ENCODE measurements around the gene SOX12. TPM values are rescaled to one million over a fixed set of nuclear protein-coding genes. Genes with fewer than 3 reads are reported as not detected.

Gene SOX12
- polyA plus RNA-seq, 1 of the 3 experiments (the other 2 are of a cell fraction), result 11.3 TPM

DNA sequence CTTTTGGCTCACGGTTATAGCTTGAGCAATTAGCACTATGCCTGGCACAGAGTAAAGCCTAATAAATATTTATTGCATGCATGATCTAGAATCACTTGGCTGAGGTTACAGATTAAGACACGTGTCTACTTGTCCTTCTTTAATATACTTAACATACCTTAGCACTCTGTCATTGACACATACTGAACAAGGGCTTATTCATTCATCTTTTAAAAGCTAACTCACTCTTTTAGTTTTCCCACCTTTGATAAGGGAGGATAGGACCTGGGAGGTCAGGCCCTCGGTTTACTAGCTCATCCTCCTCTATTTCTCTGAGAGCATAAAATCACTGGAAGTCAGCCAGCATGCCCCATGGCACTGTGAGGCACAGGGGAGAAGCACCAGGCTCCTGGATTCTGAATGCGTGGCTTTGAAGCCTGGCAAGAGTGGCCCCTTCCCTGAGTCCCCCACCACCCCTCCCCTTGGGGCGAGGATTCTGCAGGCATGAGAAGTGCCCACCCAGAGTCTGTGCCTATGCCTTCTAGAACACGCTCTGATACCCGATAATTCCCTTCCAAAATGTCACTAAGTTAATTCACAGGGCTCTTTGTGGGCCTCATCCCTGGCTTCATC is 16.8 kb upstream of the SOX12 start:
- peaks cover 15 to 18% of the 10 kb centered on the region in 2 experiments; a peak in 2 of 4 replicates for H3K4me1 ChIP-seq (ENCODE audit: control insufficient read depth in 1 of 2, insufficient read depth in 2 of 2, low read depth in 1 of 2, low read length in 1 of 2)
- H3K36me3 ChIP-seq (replicated peaks in 1 of 2; ENCODE audit: control insufficient read depth in 1 of 2, insufficient read depth in 2 of 2, low read length in 1 of 2), result no peaks in the 10 kb centered on the region
- H3K4me2 ChIP-seq, result no peak overlapping the region
- no peak overlapping the region for H3K9ac ChIP-seq
- H3F3A ChIP-seq (replicated peaks; ENCODE audit: insufficient read depth), result peaks cover 6% of the 10 kb centered on the region
- H3K27ac ChIP-seq (ENCODE audit: low read depth in 2 of 2, low read length in 1 of 2), result peak overlapping the region; percentile 97 to 99
- no peaks in the 10 kb centered on the region for H4K20me1 ChIP-seq (ENCODE audit: insufficient read depth)
- 82% methylated on average over 5 of the region's 7 CpGs for WGBS (ENCODE audit: low lambda C conversion rate)
- no peaks in the 10 kb centered on the region for H3K9me2 ChIP-seq
- POLR2A ChIA-PET, result interaction anchor here (1.1 to 2.9 kb wide), 2 partner anchors 12 to 16 kb away, joined by 5 to 23 read pairs; partner anchors contain the start of genes SOX12 and ZCCHC3
- TF ChIP-seq NRF1 (IDR thresholded peaks at IDR 0.05; ENCODE audit: low read depth, low read length) (no peak), ELF1 (IDR thresholded peaks at IDR 0.05) (no peak), YY1 (IDR thresholded peaks at IDR 0.05; ENCODE audit: low read depth) (no peak), TAF1 (IDR thresholded peaks at IDR 0.05; ENCODE audit: borderline replicate concordance, low read depth, low read length) (no peak), RCOR1 (IDR thresholded peaks at IDR 0.05; ENCODE audit: low read length) (no peak), RAD21 (IDR thresholded peaks at IDR 0.05; ENCODE audit: low read length) (no peak), CHD2 (IDR thresholded peaks at IDR 0.05; ENCODE audit: low read length, partially characterized antibody) (no peak), FOSL2 (IDR thresholded peaks at IDR 0.05; ENCODE audit: borderline replicate concordance, low read depth) (no peak), GATA2 (CRISPR knock-in tag; IDR thresholded peaks at IDR 0.05) (no peak), EP300 (IDR thresholded peaks at IDR 0.05; ENCODE audit: borderline replicate concordance in 1 of 2, low read depth in 1 of 2, low read length in 1 of 2) (no peak), FOXM1 (IDR thresholded peaks at IDR 0.05; ENCODE audit: low read depth) (no peak), TCF12 (IDR thresholded peaks at IDR 0.05) (no peak), RFX5 (IDR thresholded peaks at IDR 0.05; ENCODE audit: low read length) (no peak)
- TF ChIP-seq, protein P1, sequence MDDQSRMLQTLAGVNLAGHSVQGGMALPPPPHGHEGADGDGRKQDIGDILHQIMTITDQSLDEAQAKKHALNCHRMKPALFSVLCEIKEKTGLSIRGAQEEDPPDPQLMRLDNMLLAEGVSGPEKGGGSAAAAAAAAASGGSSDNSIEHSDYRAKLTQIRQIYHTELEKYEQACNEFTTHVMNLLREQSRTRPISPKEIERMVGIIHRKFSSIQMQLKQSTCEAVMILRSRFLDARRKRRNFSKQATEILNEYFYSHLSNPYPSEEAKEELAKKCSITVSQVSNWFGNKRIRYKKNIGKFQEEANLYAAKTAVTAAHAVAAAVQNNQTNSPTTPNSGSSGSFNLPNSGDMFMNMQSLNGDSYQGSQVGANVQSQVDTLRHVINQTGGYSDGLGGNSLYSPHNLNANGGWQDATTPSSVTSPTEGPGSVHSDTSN (IDR thresholded peaks at IDR 0.05), result no peak
- TF ChIP-seq, protein P2, sequence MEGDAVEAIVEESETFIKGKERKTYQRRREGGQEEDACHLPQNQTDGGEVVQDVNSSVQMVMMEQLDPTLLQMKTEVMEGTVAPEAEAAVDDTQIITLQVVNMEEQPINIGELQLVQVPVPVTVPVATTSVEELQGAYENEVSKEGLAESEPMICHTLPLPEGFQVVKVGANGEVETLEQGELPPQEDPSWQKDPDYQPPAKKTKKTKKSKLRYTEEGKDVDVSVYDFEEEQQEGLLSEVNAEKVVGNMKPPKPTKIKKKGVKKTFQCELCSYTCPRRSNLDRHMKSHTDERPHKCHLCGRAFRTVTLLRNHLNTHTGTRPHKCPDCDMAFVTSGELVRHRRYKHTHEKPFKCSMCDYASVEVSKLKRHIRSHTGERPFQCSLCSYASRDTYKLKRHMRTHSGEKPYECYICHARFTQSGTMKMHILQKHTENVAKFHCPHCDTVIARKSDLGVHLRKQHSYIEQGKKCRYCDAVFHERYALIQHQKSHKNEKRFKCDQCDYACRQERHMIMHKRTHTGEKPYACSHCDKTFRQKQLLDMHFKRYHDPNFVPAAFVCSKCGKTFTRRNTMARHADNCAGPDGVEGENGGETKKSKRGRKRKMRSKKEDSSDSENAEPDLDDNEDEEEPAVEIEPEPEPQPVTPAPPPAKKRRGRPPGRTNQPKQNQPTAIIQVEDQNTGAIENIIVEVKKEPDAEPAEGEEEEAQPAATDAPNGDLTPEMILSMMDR (IDR thresholded peaks at IDR 0.05), result no peak
- TF ChIP-seq, protein P3, sequence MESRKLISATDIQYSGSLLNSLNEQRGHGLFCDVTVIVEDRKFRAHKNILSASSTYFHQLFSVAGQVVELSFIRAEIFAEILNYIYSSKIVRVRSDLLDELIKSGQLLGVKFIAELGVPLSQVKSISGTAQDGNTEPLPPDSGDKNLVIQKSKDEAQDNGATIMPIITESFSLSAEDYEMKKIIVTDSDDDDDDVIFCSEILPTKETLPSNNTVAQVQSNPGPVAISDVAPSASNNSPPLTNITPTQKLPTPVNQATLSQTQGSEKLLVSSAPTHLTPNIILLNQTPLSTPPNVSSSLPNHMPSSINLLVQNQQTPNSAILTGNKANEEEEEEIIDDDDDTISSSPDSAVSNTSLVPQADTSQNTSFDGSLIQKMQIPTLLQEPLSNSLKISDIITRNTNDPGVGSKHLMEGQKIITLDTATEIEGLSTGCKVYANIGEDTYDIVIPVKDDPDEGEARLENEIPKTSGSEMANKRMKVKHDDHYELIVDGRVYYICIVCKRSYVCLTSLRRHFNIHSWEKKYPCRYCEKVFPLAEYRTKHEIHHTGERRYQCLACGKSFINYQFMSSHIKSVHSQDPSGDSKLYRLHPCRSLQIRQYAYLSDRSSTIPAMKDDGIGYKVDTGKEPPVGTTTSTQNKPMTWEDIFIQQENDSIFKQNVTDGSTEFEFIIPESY (IDR thresholded peaks at IDR 0.05; ENCODE audit: borderline replicate concordance, low read depth), result no peak
- TF ChIP-seq, protein P4, sequence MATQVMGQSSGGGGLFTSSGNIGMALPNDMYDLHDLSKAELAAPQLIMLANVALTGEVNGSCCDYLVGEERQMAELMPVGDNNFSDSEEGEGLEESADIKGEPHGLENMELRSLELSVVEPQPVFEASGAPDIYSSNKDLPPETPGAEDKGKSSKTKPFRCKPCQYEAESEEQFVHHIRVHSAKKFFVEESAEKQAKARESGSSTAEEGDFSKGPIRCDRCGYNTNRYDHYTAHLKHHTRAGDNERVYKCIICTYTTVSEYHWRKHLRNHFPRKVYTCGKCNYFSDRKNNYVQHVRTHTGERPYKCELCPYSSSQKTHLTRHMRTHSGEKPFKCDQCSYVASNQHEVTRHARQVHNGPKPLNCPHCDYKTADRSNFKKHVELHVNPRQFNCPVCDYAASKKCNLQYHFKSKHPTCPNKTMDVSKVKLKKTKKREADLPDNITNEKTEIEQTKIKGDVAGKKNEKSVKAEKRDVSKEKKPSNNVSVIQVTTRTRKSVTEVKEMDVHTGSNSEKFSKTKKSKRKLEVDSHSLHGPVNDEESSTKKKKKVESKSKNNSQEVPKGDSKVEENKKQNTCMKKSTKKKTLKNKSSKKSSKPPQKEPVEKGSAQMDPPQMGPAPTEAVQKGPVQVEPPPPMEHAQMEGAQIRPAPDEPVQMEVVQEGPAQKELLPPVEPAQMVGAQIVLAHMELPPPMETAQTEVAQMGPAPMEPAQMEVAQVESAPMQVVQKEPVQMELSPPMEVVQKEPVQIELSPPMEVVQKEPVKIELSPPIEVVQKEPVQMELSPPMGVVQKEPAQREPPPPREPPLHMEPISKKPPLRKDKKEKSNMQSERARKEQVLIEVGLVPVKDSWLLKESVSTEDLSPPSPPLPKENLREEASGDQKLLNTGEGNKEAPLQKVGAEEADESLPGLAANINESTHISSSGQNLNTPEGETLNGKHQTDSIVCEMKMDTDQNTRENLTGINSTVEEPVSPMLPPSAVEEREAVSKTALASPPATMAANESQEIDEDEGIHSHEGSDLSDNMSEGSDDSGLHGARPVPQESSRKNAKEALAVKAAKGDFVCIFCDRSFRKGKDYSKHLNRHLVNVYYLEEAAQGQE (IDR thresholded peaks at IDR 0.05; ENCODE audit: low read depth, low read length), result no peak
- no peak for DNase-seq
- CTCF ChIA-PET, result interaction anchor here (1.4 to 2.4 kb wide), 2 partner anchors 9 to 11 kb away, joined by 4 to 14 read pairs; no protein-coding TSS in a partner anchor
- no peak overlapping the region for H3K4me3 ChIP-seq (ENCODE audit: low read depth in 2 of 2, low read length in 1 of 2)
- no peaks in the 10 kb centered on the region for H3K79me2 ChIP-seq (ENCODE audit: insufficient read depth)
- no peaks in the 10 kb centered on the region for H3K9me3 ChIP-seq
- no peak overlapping the region for H2AFZ ChIP-seq (ENCODE audit: low read depth)
- H3K27me3 ChIP-seq (ENCODE audit: insufficient read depth), result no peaks in the 10 kb centered on the region

Measured in SK-N-SH (cell line).